ENCODE results near the gene DUOX1. TPM values are rescaled to one million over a fixed set of nuclear protein-coding genes. Genes with fewer than 3 reads are reported as not detected.

The DUOX1 gene
- total and polyA plus RNA-seq, 2 donors (not counting 3 experiments of a cell fraction or from before 2014, with no cell fraction given): not detected

GRCh38 chr15:45146405-45146804 lies 16.6 kb downstream of the DUOX1 start:
- H3K4me3 ChIP-seq (replicated peaks in 1 of 3; ENCODE audit: insufficient read depth in 1 of 3, low read depth in 1 of 3, low read length in 3 of 3): no peak overlapping the region
- H3K9me1 ChIP-seq (replicated peaks; ENCODE audit: control insufficient read depth, extremely low read depth, insufficient read depth, low read length): no peaks in the 10 kb centered on the region
- dilution Hi-C loops (cut with MboI; ENCODE audit: extremely low pct_ligation_motif_present, low sequenced_read_pairs) (no loop called here), intact Hi-C loops (cut with micrococcal nuclease) (no loop called here)
- FAIRE-seq: no peak
- no peak for TF ChIP-seq JUN (IDR thresholded peaks at IDR 0.05; ENCODE audit: borderline replicate concordance, insufficient read depth, insufficient read length, low read depth)
- TF ChIP-seq FOS (IDR thresholded peaks at IDR 0.05; ENCODE audit: borderline replicate concordance, insufficient read depth, low read length): no peak
- TF ChIP-seq POLR2A (IDR thresholded peaks at IDR 0.05; ENCODE audit: low read depth, low read length): no peak
- no peak for TF ChIP-seq MAX (IDR thresholded peaks at IDR 0.05; ENCODE audit: insufficient read depth, insufficient read length)
- no peak for TF ChIP-seq MYC (IDR thresholded peaks at IDR 0.05; ENCODE audit: low read depth, low read length)
- no peak for TF ChIP-seq EZH2 (IDR thresholded peaks at IDR 0.05; ENCODE audit: borderline replicate concordance, low read depth, low read length, severe bottlenecking)
- no peak for TF ChIP-seq CTCF (IDR thresholded peaks at IDR 0.05; ENCODE audit: extremely low read depth in 1 of 2, insufficient read depth in 1 of 2, low read depth in 1 of 2, low read length in 2 of 2)
- no peak for TF ChIP-seq POLR2AphosphoS5 (IDR thresholded peaks at IDR 0.05; ENCODE audit: insufficient read depth, low read depth, low read length)
- TF ChIP-seq GATA2 (IDR thresholded peaks at IDR 0.05; ENCODE audit: insufficient read depth, insufficient read length, low read depth, low read length): no peak
- no TSS peak for BruUV-seq (replicated peaks)
- H3K9me3 ChIP-seq (replicated peaks; ENCODE audit: control insufficient read depth, insufficient read depth, low read length): no peaks in the 10 kb centered on the region
- H3K27ac ChIP-seq (ENCODE audit: insufficient read depth, low read depth, low read length): no peak overlapping the region
- no peaks in the 10 kb centered on the region for H4K20me1 ChIP-seq (replicated peaks; ENCODE audit: control insufficient read depth, extremely low read depth, insufficient read depth, low read length)
- no peak overlapping the region for H2AFZ ChIP-seq (ENCODE audit: low read depth, low read length)
- no peak for DNase-seq (ENCODE audit: low read depth, low spot score)
- H3K4me1 ChIP-seq (ENCODE audit: control insufficient read depth, extremely low read depth, insufficient read depth, low read length): no peaks in the 10 kb centered on the region
- H3K4me2 ChIP-seq (ENCODE audit: insufficient read depth, low read length): no peak overlapping the region
- no peak overlapping the region for H3K9ac ChIP-seq (replicated peaks; ENCODE audit: extremely low read depth, insufficient read depth, low read length)
- no peaks in the 10 kb centered on the region for H3K79me2 ChIP-seq (ENCODE audit: control insufficient read depth, insufficient read depth, low read length)
- no peaks in the 10 kb centered on the region for H3K27me3 ChIP-seq (ENCODE audit: control insufficient read depth in 2 of 2, insufficient read depth in 2 of 2, low read length in 2 of 2)
- no peaks in the 10 kb centered on the region for H3K36me3 ChIP-seq (ENCODE audit: control insufficient read depth in 2 of 2, extremely low read depth in 1 of 2, insufficient read depth in 2 of 2, low read length in 2 of 2)
- ChIA-PET POLR2A (no interaction called here), CTCF (interaction anchor here (0.8 to 1.7 kb wide), 6 partner anchors 9 to 28 kb away, joined by 3 to 11 read pairs (median 4); no protein-coding TSS in a partner anchor)
